HG03175 (cell line): ENCODE data around the gene GPS1.

Source experiments
- ATAC-seq: cut with Tn5 transposase; IDR thresholded peaks from one replicate; pipeline ENCODE4 v1.9.1; 2021; ENCODE audit warnings: mild to moderate bottlenecking, moderate library complexity; ENCODE audit not compliant: unreplicated experiment

GPS1 gene

DNA sequence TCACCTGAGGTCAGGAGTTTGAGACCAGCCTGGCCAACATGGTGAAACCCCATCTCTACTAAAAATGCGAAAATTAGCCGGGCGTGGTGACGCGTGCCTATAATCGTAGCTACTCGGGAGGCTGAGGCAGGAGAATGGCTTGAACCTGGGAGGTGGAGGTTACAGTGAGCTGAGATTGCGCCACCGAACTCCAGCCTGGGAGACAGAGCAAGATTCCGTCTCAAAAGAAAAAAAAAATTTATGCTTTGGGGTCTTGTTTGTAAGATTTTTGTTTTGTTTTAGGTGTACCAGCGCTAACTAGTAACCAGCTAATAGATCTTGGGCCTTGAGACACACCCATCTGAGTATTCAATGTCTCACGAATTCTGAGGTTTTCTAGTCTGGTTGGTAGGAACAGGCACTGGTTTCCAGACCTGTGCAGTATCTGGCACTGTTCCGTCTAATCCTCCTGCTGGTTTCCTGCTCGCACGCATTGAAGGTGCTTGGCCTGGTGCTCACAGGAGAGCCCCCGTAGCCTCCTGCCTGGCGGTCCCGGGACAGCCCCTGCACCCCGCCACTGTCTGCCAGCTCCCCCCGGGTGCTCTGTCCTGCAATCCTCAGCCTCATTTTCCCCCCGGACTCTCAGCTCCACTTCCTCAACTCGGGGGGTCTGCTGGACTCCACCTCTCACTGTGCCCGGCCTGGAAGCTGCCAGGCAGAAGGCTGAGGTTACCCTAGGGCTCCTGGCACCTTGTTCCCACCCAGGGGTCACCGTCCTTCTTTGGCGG, 24.5 kb downstream of the GPS1 start:
- no peak for ATAC-seq

DNA sequence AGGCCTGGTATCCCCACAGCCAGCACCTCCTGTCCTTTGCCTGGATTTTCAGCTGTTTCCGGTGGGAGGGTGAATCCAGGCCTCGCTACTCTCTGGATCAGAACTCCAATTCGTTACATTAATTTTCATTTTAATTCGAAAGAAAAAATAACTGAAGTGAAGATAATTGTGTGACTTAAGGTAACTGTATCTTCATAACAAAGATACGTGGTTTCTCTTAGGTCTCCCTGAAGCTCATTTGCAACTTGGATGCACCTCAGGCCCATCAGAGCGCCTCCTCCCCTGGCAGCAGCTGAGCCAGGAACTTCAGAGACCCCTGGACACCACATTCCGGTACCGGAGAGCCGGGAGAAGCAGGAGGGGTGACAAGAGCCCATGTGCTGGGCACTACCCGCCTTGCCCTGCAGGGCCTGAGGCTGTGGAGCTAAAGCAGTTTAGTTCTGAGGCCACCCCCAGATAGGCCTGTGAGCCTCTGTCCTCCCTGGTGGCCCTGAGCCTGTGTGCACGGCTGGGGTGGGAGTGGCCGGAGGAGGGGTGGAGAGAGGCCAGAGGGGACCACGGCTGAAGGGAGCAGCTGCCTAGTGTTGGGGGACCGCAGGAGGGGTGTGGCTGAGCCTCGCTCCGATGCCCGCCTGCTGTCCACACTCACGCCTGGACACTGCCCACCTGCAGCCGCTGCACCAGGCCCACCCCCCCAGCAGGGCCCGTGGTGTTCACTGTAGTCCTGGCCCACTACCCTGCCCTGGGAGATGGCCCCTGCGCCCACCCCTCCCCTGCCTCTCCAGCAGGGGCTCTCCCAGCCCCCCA, 25.3 kb downstream of the GPS1 start:
- no peak for ATAC-seq

DNA sequence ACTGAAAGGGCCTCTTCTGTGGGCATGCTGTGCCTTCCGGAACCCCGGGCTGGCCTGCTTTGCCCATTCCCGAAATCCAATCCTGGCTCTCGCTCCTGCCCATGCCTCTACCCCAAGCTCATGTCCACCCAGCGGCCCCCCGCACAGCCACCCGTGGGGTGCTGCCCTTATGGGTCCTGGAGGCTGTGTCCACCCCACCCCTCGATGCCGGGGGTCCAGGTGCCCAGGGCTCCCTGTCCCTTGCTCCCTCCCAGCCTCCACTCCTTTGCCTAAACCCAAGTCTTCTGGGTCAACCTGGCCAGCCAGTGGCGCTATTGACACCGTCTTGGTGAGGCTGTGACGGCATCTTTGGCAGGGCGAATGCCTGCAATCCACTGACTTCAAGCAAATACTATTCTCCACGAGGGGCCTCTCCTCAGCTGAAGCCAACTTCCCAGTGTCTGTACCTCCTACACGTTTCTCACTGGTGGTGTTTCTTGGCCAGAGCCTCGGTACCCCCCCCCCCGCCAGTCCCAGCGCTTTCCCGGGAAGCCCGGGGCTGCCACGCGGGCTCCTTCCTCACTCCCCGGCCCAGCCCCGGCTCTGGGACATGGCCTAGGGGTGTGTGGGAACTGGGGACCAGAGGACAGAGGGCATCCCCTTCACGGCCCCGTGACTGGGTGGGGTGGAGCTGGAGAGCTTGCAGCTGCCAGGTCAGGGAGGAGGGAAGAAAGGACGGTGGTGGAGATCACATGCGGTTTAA, 26.1 kb downstream of the GPS1 start:
- no peak for ATAC-seq

DNA sequence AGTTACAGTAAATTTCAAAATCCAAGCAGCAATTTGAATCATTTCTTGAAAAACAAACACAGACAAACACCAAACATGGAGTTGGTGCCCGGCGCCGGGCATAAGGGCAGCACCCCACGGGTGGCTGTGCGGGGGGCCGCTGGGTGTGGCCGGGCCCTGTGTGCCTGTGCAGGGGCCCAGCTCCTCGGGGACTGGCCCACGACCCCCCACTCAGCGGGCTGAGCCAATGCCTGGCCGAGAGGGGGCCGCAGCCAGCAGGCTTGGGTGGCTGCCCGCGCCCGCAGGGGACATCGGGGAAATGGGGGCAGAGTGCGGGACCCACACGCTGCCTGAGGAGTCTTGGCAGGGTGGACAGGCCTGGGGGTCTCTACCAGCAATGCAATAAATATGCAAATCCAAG, 26.7 kb downstream of the GPS1 start:
- no peak for ATAC-seq

DNA sequence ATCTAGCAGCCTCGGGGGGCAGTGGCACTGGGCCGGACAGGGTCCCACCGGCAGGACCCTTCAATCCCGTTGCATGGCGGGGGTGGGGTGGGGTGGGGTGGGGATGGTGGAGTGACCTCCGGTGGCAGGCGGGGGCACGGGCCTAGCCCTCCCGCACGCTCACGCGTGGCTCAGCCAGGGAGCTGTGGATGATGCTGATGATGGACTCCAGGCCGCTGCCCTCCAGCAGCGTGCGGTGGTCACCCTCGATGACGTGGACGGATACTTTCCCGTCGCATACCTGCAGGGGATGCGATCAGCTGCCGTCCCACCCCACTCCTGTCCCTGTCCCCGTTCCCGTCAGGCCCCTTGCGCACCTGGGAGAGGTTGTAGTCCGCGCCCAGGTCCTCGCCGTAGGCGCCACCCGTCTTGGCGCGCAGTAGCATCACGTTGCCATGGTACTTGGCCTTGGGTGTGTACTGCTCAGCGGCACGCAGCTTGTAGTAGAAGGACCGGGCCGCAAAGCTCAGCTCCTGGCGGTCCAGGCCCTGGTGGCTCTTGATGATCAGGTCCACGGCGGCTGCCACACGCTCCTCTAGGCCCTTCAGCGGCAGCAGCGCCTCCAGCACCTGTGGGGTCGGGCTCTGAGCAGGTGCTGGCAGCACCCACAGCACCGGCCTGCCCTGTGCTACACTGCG, 27.4 kb downstream of the GPS1 start:
- ATAC-seq = no peak

DNA sequence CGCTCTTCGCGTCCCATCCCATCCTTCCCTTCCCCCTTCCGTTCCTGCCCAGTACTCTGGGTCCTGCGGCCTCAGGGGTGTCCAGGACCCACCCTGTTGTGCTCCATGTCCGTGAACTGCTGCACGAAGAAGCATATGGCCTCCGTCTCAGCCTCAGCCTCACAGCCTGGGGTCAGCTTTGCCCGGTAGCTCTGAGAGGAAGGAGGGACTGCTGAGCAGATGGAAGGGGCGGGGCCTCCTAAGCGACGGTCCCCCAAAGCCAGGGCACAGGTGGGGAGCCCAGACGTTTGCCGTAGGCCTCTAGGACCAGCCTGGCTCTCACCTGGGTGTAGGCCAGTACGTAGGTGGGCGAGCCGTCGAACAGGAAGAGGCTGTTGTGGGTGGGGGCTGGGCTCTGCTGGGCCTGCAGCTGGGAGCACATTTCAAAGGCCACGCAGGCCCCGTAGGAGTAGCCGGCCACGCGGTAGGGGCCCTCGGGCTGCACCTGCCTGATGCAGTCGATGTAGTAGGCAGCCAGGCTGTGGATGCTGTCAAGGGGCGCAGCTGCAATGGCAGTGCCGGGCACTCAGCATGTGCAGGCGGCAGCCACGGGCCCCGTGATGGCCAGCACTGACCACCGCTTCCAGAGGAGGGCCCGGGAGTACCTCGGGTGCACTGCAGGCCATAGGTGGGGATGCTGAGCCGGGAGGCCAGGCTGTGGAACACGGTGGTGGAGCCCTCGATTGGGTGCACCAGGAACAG, 28.5 kb downstream of the GPS1 start:
- ATAC-seq = no peak

DNA sequence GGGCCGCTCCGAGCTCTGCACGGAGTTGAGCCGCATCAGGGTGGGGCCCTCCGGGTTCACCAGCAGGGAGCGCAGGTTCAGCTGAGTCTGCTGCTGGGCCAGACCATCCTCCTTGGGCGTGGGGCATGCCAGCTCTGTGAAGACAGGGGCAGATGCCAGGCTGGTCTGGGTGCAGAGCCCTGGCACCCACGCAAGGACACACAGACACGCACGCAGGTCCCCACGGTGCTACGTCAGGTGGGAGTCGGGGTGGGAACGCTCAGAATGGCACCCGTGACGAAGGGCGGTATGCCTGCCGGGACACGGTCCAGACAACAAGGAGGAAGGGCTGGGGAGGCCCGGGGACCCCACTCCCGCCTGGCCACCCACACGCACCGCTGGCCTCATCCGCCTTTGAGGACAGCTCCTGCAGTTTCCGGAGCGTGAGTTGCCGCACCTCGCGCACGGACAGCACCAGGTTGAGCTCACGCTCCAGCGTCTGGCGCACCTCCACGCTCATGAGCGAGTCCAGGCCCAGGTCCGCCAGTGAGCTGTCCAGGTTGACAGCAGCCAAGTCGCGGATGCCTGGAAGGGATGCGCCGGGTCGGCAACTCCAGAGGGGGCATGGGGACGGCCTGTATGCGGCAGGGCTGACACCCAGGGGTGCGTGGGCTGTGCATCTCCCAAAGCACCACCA, 29.2 kb downstream of the GPS1 start:
- no peak for ATAC-seq

DNA sequence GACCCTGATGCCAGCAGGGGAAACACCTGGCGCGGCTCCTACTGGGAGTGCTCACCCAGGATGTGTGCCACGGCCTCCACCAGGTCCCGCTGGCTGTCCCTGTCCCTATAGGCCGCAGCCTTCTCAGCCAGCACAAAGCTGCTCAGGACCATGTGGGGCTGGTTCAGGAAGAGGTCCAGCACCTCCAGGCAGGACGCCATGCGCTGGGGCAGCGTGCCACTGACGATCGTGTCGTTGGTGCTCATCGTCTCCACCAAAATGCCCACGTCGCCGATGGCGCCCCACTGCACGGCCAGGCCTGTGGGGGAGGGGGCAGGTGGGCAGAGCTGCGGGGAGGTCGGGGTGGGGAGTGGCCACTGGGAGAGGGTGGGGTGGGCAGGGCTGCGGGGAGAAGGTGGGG, 29.8 kb downstream of the GPS1 start:
- no peak for ATAC-seq

DNA sequence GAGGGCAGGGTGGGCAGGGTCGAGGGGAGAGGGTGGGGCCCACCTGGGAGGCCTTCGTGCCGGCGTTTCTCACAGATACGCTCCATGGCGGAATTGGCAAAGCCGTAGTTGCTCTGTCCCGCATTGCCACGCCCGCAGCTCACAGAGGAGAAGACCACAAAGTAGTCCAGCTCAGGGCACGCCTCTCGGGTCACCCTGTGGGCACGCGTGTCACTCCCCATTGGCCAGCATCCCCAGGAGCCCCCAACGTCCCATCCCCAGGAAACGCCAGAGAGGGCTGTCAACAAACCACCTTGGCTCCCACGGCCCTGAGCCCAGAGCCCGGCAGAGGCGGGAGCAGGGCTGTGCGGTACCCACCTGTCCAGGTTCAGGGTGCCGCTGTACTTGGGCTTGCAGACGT, 30.3 kb downstream of the GPS1 start:
- ATAC-seq = no peak

DNA sequence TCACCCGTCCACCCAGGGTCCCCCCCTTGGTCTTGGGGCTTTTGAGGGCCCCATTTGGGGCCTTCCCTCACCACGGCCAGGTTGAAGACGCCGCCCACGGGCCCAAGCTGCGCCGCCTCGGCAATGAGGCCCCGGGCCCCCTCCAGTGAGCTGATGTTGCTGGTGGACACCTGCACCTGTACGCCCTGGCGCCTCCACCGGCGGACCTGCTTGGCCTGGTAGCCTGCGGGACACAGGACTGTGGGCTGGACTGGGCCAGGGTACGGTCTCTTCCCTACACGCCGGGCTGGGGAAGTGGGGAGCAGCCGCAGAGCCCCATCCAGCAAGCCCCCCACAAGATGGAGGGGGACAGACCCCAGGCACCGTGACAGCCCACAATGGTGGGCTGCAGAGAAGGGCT, 30.8 kb downstream of the GPS1 start:
- ATAC-seq = no peak

DNA sequence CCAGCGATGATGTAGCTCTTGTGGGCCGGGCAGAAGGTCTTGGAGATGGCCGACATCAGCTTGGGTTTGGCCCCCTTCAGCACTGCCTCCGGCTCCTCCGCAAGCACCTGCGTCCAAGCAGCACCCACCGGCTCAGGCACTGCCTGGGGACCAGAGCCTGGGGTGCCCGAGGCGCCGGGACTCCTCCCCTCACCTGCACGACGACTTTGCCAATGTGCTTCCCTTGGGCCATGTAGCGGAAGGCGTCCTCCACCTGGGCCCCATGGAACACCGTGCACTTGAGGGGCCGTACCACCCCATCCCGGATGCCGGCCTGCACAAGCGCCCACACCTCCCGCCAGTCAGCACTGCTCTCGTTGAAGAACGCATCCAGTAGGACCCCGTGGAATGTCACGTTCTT, 31.3 kb downstream of the GPS1 start:
- ATAC-seq = no peak

DNA sequence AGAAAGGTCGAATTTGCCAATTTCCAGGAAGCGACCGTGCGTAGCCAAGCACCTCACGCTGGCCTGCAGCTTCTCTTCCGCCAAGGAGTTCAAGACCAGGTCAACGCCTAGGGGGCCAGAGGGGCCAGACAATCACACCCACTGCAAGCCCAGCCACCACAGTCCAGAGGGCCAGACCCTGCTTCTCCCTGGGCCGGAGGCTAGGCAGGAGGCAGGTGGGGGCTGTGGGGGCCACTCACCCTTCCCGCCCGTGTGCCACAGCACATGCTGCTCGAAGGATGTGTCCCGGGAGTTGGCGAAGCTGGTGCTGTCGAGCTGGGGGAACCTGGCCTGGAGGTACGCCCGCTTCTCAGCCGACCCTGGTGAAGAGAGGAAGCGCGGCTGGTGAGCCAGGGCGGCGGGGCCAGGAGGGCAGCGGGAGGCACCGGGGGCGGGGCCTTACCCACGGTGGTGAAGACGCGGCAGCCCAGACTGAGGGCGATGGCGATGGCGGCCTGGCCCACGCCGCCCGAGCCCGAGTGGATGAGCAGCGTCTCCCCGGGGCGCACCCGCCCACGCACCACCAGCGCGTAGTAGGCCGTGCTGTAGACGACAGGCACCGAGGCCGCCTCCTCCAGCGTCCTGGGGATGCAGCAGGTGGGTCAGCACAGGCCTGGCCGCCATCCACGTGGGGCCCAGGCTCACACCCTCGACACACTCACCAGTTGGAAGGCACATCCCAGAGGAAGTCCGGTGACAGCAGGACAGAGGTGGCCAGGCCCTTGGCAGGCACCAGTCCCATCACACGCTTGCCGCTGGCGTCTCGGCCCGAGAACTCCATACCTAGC, 32.0 kb downstream of the GPS1 start:
- ATAC-seq = no peak

DNA sequence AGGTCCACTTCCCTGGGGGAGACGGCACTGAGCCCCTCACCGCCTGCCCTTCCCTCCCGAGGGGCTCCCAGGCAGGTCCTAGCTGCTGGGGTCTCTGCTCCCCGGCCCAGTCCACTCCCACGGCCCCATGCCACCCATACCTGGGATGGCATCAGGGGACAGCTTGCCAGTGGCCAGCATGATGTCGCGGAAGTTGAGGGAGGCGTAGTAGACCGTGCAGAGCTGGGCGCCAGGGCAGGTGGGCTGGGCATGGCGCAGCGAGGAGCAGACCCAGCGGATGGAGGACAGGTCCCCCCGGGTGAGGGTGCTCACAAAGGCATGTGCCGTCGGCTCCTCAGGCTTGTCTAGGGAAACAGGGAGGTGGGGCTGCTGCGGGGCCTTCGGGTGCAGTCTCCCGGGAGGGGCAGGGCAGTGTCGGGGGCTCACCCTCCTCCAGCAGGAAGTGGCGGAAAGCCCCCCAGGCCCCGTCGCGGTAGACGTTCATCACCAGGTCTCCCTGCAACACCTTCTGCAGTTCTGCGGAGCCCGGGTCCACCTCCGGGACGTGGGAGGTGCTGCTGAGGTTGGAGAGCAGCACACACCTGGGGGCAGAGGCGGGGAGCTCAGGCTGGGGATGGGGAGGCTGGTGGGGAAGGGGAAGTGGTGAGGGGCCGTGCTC, 32.8 kb downstream of the GPS1 start:
- no peak for ATAC-seq

DNA sequence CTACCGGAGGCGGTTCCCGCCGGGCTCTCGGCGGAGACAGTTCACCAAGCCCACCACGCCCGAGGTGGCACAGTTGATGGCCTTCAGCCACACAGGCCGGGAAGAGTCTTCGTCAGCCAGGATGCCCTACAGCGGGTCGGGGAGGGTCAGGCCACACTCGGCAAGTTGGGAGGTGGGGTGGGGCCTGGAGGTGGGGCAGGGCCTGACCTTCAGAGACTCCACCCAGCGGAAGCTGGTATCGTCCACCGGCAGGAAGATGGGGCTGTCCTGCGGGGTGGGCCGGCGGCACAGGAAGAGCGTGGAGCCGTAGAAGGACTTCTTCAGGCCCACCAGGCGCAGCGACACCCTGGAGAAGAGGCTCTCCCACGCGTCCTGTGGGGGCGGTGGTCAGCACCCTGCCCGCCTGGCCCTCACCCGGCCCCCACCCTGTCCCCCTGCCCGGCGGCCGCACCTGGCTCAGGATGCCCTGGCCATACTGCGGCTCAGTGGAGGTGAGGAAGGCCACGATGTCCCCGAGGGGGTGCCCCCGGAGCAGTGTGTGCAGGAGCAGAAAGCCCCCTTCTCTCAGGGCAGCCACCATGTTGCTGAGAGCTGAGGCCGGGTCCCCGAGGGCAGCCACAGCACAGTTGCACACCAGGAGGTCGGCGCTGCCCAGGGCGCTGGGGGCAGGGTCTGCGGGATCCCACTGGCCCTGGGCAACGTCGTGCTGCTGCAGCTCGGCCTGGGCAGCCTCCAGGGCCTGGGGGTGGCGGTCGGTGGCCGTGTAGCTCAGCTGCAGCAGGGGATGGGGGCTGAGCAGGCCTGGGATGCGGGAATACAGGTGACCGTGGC, 33.5 kb downstream of the GPS1 start:
- no peak for ATAC-seq

DNA sequence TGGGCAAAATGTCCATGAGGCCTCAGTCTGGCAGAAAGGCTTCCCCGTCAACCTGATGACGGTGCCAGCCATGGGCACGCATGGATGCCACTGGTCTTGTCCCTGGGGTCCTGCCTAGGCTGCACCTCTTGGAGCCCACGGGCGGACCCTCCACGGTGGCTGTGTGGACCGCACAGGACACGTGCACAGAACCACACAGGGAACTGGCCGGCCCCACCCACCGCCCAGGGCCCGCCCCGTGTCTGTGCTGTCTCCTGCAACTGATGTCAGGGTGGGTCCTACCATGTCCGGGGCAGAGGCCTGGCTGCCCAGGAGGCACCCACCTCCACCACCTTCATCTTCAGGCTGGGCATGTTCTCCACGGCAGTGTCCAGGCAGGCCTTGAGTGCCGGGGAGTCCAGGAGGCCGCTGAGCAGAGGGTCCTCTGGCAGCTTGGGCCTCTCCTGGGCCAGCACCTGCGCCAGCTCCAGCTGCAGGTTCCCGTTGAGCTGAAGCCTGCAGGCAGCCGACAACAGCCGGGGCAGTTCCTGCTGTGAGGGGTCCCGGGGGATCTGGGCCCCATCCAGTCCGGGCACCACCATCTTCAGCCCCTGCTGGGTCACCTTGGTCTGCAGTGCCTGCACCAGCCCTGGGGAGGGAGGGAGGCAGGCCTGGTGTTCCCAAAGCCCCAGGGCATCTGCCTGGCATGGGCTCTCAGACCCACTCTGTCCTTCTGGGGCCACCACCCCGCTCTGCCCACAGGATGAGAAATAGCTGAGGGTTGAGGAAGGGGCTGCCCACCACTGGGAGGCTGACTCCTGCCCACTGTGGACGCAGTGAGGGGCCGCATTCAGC, 34.5 kb downstream of the GPS1 start:
- ATAC-seq = no peak

DNA sequence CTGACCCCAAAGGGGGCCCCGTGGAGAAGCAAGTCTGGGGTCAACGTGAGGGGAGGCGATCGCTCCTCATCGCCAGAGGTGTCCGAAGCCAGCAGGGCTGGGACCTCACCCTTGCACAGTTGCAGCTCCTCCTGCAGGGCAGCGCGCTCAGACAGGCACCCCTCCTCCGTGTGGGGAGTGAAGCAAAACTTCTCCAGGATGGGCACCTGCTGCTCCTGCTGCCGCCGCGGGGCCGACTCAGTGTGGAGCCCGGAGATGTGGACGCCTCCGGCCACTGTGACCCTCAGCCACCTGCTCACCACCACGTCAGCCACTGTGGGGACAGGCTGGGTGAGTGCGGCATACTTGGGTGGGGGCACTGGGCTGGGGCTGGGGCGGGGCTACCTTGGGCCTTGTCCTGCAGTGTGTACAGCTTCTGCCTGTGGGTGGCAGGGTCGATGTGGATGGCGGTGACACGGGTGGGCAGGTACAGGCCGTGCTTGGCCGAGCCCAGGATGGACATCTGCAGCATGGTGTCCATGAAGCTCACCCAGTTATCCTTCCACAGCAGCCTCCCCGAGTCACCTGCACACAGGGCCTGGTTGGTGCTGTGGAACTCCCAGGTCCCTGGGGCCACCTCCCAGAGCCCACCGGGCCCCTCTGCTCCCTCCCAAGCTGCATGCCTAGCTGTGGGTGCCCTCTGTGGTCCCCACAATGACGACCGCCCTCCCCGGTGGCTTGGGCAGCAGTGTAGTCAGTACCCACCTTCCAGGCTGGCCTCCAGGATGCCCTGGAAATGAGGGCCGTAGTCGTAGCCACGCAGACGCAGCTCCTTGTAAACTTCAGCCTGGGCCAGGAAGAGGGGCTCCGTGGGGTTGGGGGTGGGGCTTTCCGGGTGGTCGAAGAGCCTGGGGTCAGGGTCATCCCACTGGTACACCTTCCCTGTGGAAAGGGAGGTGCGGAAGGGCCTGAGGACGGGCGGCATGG, 35.5 kb downstream of the GPS1 start:
- no peak for ATAC-seq
